ENCODE measurements around the gene ADIPOR2.

The ADIPOR2 gene

DNA sequence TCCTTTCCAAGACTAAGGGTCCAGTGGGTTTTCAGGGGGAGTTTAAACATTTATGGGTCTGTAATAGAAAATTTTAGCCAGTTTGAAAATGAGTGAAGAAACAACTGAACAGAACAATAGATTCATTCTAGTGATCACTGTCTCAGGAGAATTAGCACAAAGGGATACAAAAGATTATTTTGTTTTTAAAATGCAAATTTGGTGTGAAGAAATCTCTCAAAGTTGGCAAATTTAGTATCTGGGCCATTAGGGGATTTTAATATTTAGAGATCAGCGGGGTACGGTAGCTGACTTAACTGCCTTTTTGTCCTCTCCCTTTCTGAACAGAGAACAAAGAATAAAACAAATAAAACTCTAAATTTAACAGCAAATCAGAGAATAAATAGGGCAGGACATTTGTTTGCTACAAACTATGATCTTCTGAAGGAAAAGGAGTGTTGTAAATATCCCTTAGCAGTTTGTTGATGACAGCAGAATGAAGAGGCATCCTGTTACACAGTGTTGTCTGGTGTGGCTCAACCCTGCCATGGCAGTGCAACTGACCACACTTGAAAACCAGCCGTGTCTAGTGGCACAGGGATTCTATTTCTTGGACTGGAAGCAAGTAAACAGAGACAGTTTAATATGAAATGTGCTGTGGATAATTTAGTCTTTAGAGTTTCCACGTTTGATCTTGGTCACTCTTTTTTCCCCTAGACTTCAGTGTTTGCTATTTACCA, 83.2 kb downstream of the ADIPOR2 start:
- DNase-seq (ENCODE audit: low read depth, low spot score) = no peak

DNA sequence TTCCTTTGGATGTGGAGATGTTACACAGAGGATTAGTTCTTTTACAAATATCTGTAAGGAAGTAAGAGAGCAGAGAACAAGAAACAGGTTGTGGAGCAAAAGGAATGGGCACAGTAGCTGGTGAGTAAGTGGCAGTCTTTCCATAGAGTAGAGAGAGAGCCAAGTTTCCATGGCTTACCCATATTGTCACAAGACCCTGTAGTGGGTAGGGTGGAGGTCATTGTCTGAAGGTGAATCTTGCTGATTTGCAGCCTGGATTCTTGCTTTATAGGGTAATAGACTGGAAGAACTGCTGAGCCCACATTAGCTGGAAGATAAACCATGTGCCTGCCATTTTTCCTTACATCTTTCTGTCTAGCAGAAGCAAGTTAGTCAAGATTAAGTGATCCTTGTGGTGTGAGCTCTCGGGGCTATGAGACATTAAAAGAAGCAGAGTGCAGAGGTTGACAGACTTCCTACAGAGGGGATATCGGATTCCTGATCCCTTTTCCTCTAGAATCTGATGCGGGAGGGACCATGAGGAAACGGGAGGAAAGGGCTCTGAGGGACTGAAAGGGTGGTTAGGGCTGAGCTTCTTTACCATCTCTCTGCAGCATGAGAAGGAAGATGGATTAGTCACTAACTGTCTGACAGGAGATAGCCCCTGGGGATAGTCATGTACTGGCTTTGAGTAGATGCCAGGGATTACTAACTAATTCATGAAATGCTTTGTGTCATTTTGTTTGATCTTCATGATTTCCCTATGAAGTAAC, 85.5 kb downstream of the ADIPOR2 start:
- DNase-seq (ENCODE audit: low read depth, low spot score) = no peak

DNA sequence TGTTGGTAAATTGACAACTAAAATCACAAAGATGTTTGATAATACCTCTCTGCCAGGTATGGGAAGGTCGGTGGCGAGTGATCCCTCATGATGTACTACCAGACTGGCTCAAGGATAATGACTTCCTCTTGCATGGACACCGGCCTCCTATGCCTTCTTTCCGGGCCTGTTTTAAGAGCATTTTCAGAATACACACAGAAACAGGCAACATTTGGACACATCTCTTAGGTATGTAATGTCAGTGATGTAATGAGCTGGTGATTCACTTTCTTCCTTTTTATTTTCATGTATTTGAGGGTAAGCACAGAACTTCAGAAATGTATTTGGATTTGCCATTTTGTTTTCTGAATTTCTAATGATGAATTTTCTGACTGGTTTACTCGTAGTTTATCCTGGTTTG, 86.9 kb downstream of the ADIPOR2 start:
- DNase-seq (ENCODE audit: low read depth, low spot score) = no peak

DNA sequence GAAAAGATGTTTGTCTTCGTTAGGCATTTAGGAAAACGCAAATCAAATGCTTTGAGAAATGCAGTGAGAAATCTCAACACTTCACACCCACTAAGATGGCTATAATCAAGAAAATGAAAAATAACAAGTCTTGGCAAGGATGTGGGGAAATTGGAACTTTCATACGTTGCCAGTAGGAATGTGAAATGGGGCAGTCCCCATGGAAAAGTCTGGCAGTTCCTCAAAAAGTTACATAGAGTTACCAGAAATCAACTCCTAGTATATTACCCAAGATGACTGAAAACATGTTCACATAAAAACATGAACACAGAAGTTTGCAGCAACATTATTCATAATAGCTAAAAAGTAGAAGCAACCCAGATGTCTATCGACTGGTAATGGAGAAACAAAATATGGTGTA, 88.0 kb downstream of the ADIPOR2 start:
- DNase-seq (ENCODE audit: low read depth, low spot score) = no peak

DNA sequence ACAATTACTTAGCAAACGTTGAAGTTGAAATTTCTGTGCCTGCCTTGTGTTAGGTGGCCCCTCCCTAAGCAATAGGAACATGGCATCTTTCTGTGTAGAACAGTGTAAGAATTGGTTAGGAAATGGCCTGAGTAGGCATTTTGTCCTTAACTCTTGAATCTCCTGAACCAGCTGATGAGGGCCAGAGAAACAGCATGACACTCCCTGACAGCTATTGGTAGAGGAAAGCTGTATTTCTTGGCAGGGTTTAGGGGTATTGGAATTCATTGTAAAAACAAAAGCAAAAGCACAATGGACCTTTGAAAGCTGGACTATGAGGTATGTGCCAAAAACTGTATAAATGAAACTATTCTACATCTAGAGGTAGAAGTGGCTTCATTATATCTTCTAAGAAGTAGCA, 88.9 kb downstream of the ADIPOR2 start:
- no peak for DNase-seq (ENCODE audit: low read depth, low spot score)

DNA sequence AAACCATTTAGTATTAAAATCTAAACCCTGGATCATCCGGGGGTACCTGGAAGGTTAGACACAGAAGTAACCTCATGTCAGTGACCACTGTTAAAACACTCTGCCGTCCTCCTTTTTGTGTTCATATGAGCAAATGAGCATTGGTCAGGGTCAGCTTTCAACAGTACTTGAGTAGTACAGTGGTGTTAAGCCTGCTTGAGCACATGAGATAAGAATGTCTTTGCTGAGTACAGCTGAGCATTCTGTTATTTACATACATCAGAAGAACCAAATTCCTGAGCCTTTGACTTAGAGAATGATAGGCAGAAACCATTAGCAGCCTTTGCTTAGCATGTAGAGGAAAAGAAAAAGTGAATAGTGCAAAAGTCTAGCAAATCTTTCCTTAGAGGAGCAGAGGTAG, 90.9 kb downstream of the ADIPOR2 start:
- no peak for DNase-seq (ENCODE audit: low read depth, low spot score)

DNA sequence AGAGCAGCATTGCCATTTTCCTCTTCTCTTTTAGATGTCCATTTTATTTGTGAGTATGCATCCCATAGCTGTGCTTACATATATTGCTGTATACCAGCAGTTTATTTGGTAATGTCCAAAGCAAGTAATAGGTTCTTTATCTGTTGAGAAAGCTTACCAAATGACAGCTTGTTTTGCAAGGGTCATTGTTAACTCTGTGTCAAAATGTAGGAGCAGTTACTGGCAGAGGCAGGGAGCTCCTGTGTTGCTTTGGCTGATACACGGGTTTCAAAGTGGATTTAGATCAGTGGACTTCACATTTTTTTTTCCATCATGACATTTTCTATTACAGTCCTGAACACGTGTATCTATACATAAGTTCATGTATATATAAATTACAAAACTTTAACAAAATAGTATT, 91.3 kb downstream of the ADIPOR2 start:
- no peak for DNase-seq (ENCODE audit: low read depth, low spot score)

DNA sequence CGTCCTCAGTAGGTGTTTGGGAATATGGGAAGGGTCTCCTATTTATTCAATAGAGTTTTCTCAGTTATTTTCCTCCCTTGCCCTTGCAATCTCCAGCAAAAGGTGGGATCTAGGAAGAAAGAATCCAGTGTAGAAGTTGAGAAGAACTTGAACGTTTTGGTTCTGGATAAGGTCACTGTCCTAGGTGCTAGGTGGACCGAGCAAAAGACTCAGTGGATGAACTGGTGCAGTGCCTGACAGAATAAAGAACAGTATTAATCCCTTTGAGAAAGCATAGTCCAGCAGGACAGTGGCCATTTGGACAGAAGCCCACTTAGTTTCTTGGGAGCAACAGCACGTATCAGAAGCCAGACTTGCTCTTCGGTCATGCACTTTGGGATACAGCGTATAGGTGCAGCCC, 96.8 kb downstream of the ADIPOR2 start:
- no peak for DNase-seq (ENCODE audit: low read depth, low spot score)

DNA sequence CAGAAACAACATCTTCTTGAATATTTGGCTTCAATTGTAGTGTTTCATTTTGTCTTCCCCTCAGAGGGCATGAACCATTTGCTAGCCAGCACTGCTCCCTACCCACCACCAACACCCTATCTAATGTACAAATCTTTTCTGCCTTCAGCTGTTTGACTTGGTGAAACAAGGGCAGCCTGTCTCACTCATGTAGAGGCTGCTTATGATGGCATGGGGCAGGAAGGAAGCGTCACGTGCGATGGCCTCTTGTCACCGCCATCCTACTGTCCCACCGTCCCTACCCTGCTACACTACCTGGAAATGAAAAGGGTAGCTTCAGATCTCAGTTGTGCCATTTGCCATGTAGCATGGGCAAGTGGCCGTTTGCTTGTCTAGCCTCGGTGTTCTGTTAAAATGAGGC, 99.6 kb downstream of the ADIPOR2 start:
- DNase-seq (ENCODE audit: low read depth, low spot score) = no peak

DNA sequence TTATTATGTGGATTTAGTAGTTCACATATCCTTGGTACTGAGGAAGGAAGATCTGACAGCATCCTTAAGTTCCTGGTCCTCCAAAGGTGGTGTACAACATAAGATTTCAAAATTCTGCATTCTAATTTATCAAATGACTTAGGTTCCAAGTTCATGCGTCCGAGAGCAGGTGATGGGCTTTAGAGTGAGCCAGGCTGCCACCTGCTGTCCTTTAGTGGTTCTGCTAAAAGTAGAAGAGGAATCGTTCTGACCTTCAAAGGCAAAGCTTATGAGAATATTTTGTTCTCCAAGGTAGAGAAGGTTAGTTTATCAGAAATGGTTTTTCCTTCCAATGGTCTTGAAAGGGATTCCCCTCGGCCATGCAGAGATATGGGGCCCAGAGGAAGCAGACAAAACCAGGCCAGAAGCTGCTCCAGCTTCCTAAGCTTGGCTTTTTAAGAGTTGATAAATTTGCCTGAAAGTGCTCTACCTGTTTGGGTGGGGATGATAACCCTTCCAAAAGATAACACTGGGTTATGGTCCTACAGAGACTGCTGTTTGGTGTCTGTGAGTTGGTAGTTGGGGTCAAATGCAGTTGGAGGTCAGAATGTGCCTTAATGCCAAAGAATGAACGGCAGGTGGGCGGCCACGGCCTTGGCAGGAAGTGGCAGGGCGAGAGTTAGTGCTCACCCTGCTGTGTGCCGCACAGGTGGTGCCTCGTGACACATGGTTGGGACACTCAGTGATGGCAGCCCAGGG, 100.4 kb downstream of the ADIPOR2 start:
- no peak for DNase-seq (ENCODE audit: low read depth, low spot score)

DNA sequence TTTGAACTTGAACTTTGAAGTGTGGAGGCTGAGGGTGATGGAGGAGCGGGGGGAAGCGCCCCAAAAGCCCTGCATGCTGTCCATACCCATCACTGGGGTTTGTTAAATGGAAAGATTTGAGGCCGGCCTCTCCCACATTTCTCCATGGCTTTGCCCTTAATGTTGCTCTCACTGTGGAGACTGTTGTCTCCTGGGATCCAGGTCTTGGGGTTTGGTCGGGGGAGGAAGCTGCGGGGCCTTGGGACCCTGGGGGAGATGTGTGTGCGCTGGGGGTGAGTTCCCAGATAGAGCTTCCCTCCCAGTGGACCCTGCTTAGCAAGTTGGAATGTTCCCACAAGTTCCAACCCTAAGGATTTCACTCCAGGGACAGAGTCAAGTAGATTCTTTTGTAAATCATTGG, 101.5 kb downstream of the ADIPOR2 start:
- no peak for DNase-seq (ENCODE audit: low read depth, low spot score)

DNA sequence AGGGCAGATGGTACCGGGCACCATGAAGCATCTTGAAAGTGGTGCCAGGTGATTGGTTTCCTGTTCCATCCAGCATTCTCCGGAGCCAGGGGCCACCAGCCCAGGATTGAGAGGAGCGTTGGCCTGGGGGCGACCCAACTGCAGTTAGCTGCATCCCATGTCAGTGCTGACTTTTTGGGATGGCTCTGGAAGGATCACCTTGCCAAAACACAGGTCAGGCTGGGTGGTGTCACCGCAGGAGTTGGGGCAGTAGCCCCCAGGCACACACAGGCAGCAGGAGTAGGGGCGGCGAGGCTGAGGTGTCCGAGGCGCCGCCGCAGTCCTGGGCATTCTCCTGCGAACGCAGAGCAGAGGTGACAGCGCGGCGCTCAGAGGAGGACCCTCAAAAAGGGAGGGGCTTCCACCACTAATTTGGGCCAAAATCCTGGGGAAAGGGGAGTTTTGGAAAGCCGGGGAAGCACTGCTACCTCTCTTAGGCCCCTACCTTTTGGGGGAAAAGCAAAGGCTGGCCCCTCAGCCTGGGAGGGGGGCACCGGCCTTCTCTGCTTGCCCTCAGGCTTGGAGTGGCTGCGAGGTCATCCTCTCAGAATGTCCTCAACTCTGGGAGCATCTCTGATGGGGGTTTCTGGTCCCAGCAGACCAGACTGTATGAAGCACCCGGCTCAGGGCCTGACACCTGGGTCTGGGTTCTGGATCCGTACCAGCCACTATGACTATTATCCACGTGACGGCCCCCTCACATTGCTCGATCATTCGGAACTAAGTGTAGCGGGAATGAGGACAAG, 102.7 kb downstream of the ADIPOR2 start:
- DNase-seq (ENCODE audit: low read depth, low spot score) = no peak

DNA sequence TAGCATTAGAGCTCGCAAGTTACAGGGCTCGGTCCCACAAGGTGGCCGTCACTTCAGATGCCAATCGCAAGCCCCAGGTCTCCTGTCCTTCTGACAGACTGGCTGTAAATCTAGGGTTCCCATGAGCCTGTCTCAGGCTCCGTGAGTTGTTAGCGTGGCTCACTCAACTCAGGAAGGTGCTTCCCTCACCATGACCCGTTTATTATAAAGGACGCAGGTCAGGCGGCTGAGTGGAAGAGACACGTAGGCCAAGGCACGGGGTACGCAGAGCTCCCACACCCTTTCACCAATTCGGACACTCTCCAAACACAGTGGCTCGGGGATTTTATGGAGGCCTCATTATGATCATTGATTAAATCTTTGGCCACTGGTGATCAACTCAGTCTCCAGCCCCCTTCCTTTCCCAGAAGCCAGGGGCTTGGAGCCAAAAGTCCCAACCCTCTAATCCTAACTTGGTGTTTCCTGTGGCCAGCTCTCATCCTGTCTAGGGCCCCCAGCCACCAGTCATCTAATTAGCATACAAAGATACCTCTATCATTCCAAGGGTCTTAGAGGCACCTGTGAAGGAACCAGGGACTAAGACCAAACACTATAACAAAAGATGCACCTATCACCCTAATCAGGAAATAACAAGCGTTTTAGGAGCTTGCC, 103.7 kb downstream of the ADIPOR2 start:
- DNase-seq (ENCODE audit: low read depth, low spot score) = no peak

DNA sequence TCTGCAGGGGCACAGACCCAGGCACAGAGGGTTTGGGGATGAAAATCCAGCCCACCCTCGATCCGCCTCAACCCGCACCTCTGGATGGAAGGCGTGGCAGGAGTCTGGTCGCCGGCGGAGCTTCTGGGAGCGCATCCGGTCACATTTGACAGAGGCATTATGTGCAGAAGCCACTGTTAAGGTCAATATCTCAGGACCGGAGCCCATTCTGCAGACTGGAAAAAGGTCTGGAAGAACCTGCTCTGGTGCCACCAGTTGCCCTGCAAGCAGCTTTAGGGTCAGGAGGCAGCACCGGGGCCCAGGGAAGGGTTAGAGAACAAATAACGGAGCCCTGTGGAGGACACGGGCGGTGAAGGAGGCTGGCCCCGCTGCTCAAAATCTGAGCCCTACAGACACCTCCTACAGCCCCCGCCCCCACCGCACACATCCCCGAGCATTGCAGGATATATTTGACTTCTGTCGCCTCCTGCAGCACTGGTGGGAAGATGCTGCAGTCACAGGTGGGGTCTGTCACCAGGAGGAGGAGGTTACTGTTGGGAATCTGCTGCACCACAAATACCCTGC, 104.4 kb downstream of the ADIPOR2 start:
- no peak for DNase-seq (ENCODE audit: low read depth, low spot score)

DNA sequence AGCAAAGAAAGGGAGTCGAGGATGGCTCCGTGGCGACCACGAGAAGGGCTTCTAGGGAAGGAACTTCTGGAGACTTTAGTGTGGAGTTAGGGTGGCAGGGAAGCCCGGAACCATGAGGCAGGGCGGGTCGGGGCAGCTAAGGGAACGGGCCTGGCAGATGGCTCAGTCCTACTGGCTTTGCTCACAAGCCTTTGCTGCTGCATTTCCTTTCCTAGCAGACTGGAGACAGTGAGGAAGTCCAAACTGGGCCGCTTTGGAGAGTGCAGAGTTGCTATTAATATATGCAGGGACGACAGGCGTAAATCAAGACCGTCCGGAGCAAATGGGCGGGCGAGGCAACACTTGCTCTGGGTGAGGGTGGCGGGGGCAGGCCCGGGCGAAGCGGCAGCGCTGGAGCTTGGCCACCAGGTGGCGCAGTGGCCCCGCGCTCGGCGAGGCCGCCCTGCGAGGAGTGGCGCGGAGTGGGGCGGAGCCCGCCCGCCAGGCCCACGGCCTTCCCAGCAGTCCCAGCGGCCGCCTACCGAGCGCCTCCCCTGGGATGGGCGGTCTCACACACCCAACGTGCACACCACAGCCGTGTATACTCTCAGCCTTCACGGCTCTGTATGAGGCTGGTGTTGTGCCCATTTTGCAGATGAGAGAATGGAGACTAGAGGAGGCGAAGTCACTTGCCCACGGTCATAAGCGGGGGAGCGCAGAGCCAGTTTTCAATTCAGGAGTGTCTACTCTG, 105.1 kb downstream of the ADIPOR2 start:
- peak; percentile 87 for DNase-seq (ENCODE audit: low read depth, low spot score)

DNA sequence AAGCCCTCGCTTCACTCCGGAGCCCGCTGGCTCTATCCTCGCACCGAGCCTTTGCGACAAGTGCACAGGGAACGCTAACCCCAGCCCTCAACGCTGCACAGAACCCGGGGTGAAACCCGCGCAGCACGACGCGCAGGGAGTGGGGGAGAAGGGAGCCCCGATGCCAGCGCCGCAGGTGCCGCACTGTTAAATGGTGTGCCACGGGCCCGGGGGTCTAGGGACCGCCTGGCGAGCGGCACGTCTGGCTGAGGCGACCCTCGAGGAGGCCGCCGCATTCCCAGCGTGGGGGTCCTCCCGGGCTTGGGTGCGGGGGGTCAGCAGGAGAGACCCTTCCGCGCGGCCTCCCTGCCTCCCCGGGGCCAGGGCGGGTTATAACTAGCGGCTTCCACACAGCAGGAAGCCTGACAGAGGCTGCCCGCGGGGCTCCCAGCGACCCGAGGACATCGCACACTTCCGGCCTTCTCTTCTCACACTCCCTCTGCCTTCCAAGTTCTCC, 105.7 kb downstream of the ADIPOR2 start:
- no peak for DNase-seq (ENCODE audit: low read depth, low spot score)

DNA sequence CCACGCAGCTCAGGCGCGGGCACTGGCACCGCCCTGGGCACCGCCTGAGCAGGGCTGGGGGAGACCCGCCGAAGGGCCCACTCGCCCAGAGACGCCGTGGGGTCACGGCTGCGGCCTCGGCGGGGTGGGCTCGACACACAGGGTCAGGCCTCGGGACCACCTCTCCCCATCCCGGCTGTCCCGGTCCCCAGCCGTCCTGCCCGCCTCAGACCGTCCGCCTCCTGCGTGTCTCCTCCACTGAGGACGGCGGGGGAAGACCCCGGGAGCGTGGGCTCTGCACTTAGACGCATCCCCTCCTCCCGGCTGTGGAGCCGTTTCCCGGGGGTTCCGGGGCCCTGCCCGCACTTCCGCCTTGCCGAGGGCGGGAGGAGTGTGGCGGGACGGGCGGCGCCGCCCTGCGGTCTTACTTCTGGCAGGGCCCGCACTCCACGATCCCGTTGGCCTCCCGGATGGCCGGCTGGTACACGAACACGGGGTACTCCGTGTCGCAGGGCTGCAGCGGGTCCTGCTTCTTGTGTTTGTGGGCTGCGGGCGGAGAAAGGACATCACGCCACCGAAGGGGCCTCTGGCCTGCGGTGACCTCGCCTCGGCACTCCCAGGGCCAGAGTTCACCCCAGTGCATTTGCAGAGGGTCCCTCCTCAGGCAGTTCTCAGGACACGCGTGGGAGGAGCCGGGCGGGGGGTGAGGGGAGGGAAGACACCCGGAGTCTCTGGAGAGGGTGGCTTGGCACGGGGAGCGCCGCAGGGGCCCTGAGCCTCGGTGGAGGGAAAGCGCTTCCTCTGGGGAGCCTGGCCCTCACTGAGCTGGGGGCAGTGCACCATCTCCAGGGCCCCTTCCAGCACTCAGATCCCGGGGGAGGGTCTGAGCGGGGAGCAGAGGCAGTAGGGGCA, 106.4 kb downstream of the ADIPOR2 start:
- DNase-seq (ENCODE audit: low read depth, low spot score) = no peak

DNA sequence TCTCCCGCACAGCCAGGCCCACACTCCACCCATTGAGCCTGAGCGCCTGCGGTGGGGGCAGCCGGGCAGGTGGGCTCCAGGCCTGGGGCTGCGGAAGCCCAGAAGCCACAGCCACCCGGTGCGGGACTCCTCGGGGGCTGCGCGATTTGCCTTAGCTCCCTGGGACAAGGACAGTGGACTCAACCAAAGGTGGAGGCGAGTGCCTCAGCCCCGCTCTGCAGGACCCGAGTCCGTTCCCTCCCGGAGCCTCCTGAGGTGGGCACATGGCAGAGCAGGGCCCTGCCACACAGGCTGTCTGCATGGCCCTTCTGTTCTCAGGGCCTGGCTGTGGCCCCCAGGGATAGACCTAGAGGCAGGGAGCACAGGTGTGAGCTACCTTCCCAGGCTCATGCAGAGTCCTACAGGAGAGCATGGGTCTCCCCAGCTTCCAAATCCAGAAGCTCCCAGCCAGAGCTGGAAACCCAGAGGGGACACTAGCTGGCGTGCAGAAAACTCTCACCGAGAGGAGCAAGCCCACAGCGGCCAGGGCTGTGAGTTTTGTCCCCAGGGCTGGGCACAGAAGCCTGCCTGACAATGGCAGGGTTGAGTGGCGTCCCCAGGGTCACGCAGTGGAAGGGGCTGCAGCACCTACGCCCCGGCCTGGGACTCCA, 107.2 kb downstream of the ADIPOR2 start:
- DNase-seq (ENCODE audit: low read depth, low spot score) = no peak

DNA sequence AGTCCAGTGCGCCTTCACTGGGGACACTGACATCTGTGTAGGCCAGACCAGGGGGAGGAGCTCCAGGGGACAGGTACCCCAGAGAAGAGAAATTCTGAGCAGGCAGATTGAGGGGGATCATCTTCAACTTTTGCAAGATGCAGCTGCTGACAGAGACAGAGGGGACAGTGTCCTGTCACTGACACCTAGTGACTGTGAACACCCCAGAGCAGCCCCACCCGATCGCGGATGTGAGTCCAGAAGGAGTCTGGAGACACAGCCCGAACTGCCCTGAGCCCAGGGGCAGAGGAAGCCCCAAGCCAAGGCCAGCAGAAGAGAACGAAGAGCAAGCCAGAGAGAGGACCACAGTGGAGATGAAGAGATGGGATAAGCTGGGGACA, 107.8 kb downstream of the ADIPOR2 start:
- DNase-seq (ENCODE audit: low read depth, low spot score) = no peak

Data from activated CD4-positive, CD25-positive, alpha-beta regulatory T cell treated with anti-CD3 and anti-CD28 coated beads, Interleukin-2, amount 50 U/mL, for 16 hours (primary cell).